GM04504 (cell line): Measurements from ENCODE around the gene SEPTIN6.

Experiments
- DNase-seq: peaks from one replicate; pipeline ENCODE4 v3.0.0-alpha.2; 2012; ENCODE audit warnings: low read depth

SEPTIN6 gene

GRCh38 chrX:119693040-119693995, at the start of gene SEPTIN6:
SEPTIN6 (minus strand) TSS chrX:119693168; CDS start chrX:119693105, 63 bp downstream.
- DNase-seq = no peak

GRCh38 chrX:119738742-119739141, 45.8 kb upstream of the SEPTIN6 start:
- no peak for DNase-seq

- no peak for DNase-seq
Measured at GRCh38 chrX:119736206-119736764, 43.3 kb upstream of the SEPTIN6 start.

GRCh38 chrX:119735467-119735866, 42.5 kb upstream of the SEPTIN6 start:
- no peak for DNase-seq

GRCh38 chrX:119734897-119735339, 42.0 kb upstream of the SEPTIN6 start:
- no peak for DNase-seq

- peak; percentile 38 for DNase-seq
Measured at GRCh38 chrX:119729408-119730201, 36.6 kb upstream of the SEPTIN6 start.

- DNase-seq = no peak
Measured at GRCh38 chrX:119728487-119728886, 35.5 kb upstream of the SEPTIN6 start.

- DNase-seq = no peak
Measured at GRCh38 chrX:119726900-119727555, 34.1 kb upstream of the SEPTIN6 start.

- DNase-seq = no peak
Measured at GRCh38 chrX:119721926-119722325, 29.0 kb upstream of the SEPTIN6 start.

- DNase-seq = no peak
Measured at GRCh38 chrX:119721487-119721886, 28.5 kb upstream of the SEPTIN6 start.

GRCh38 chrX:119709630-119710029, 16.7 kb upstream of the SEPTIN6 start:
- no peak for DNase-seq

GRCh38 chrX:119708936-119709335, 16.0 kb upstream of the SEPTIN6 start:
- DNase-seq = peak; percentile 28

- DNase-seq = no peak
Measured at GRCh38 chrX:119706616-119707015, 13.6 kb upstream of the SEPTIN6 start.

GRCh38 chrX:119698845-119699244, 5.9 kb upstream of the SEPTIN6 start:
- no peak for DNase-seq

GRCh38 chrX:119696251-119696890, 3.4 kb upstream of the SEPTIN6 start:
- DNase-seq = no peak

GRCh38 chrX:119695535-119696050, 2.6 kb upstream of the SEPTIN6 start:
- no peak for DNase-seq

GRCh38 chrX:119694601-119695534, 1.9 kb upstream of the SEPTIN6 start:
- DNase-seq = no peak

GRCh38 chrX:119693996-119694451, 1.1 kb upstream of the SEPTIN6 start:
- no peak for DNase-seq

GRCh38 chrX:119692191-119693039, 553 bp downstream of the SEPTIN6 start:
- no peak for DNase-seq
